Measurements from ENCODE around the gene CLDND1. TPM values are rescaled to one million over a fixed set of nuclear protein-coding genes. Genes with fewer than 3 reads are reported as not detected.

Gene CLDND1
- total and polyA plus RNA-seq, 2 of the 4 experiments (the other 2 are of a cell fraction), result 75.8 to 78.3 TPM

DNA sequence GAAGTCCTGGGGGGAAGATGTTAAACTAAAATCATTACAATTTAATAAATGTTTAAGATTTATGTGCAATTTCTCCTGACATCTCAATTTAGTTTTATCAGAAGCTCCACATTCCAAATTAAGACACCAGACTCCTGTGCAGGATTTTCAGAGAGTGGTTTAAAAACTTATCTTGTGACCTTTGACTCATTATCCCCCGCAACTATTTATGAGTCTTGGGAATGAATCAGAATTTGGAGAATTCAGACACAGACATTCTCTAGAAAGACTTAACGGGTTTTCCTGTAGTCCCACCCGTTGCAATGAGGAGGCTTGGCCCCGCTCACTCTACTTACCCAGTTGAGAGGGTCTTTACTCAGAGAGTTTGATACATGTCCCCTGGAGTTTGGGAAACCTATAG is 18.2 kb downstream of the CLDND1 start:
- Histone ChIP-seq H3K4me1 (ENCODE audit: control insufficient read depth, insufficient read depth, low read length) (no peaks in the 10 kb centered on the region), H3K4me3 (ENCODE audit: insufficient read depth, low read depth, low read length) (no peak overlapping the region), H3K27me3 (ENCODE audit: control insufficient read depth, insufficient read depth, low read length) (no peaks in the 10 kb centered on the region), H4K8ac (ENCODE audit: low read depth in 2 of 2, low read length in 2 of 2) (no peak overlapping the region), H3K4me2 (ENCODE audit: low read depth, low read length) (no peak overlapping the region), H3K9me3 (ENCODE audit: control insufficient read depth, insufficient read depth, low read length) (no peaks in the 10 kb centered on the region), H4K20me1 (ENCODE audit: insufficient read depth, low read length) (no peaks in the 10 kb centered on the region), H2AFZ (replicated peaks; ENCODE audit: low read length, poor library complexity) (no peak overlapping the region), H3K9me1 (ENCODE audit: insufficient read depth, low read length) (no peaks in the 10 kb centered on the region), H3K56ac (ENCODE audit: extremely low read depth, insufficient read depth, low read length) (no peak overlapping the region), H3K18ac (ENCODE audit: low read depth, low read length) (no peak overlapping the region), H3K14ac (replicated peaks; ENCODE audit: low read depth, low read length) (no peak overlapping the region), H4K5ac (ENCODE audit: low read depth, low read length) (no peak overlapping the region), H3K36me3 (ENCODE audit: control insufficient read depth, insufficient read depth, low read length) (no peaks in the 10 kb centered on the region), H2BK15ac (ENCODE audit: low read depth, low read length) (no peak overlapping the region), H3K4ac (ENCODE audit: low read depth, low read length) (no peak overlapping the region), H3K9ac (ENCODE audit: low read depth, low read length) (no peak overlapping the region), H3K23ac (ENCODE audit: low read depth, low read length) (no peak overlapping the region), H2AK9ac (replicated peaks; ENCODE audit: low read depth, low read length, poor library complexity) (no peak overlapping the region), H3K27ac (ENCODE audit: insufficient read depth, low read length) (no peak overlapping the region), H2BK20ac (ENCODE audit: low read depth, low read length) (no peak overlapping the region), H2BK120ac (ENCODE audit: low read depth, low read length) (no peak overlapping the region), H3K79me1 (ENCODE audit: low read depth in 1 of 2, low read length in 2 of 2) (no peaks in the 10 kb centered on the region), H2BK5ac (ENCODE audit: low read depth, low read length, poor library complexity, severe bottlenecking) (no peak overlapping the region), H2AK5ac (ENCODE audit: low read depth, low read length) (no peak overlapping the region), H4K91ac (ENCODE audit: insufficient read depth, low read depth, low read length) (no peak overlapping the region)
- TF ChIP-seq SMC3 (IDR thresholded peaks at IDR 0.05; ENCODE audit: low read depth, low read length) (no peak), CEBPB (IDR thresholded peaks at IDR 0.05; ENCODE audit: low read depth, low read length) (no peak), POLR2A (IDR thresholded peaks at IDR 0.05; ENCODE audit: low read depth, low read length) (no peak), MAZ (IDR thresholded peaks at IDR 0.05; ENCODE audit: borderline replicate concordance, low read depth, low read length) (no peak), RAD21 (IDR thresholded peaks at IDR 0.05; ENCODE audit: low read length) (no peak), CHD1 (IDR thresholded peaks at IDR 0.05; ENCODE audit: low read depth, low read length) (no peak), BHLHE40 (IDR thresholded peaks at IDR 0.05; ENCODE audit: low read depth, low read length) (no peak), MAFK (IDR thresholded peaks at IDR 0.05; ENCODE audit: low read depth, low read length) (no peak)
- TF ChIP-seq, protein P1, sequence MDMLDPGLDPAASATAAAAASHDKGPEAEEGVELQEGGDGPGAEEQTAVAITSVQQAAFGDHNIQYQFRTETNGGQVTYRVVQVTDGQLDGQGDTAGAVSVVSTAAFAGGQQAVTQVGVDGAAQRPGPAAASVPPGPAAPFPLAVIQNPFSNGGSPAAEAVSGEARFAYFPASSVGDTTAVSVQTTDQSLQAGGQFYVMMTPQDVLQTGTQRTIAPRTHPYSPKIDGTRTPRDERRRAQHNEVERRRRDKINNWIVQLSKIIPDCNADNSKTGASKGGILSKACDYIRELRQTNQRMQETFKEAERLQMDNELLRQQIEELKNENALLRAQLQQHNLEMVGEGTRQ (IDR thresholded peaks at IDR 0.05; ENCODE audit: low read depth, low read length), result no peak
- WGBS, 2 experiments (ENCODE audit: extremely low coverage in 2 of 2, insufficient read length in 1 of 2), result no CpG with 5 or more reads among the region's 4 CpGs
- CTCF ChIA-PET, result no interaction called here
- DNase-seq, result peak; percentile 1
- intact Hi-C loops (cut with micrococcal nuclease), result no loop called here
- dilution Hi-C loops (cut with HindIII; ENCODE audit: low sequenced_read_pairs, unreplicated experiment), result no loop called here
- no peak for ATAC-seq (ENCODE audit: low read depth)
- in situ Hi-C loops (cut with MboI; ENCODE audit: low sequenced_read_pairs), result no loop called here
- POLR2A ChIA-PET (ENCODE audit: unreplicated experiment), result no interaction called here
- no TSS peak for BruUV-seq (replicated peaks)

Measured in IMR-90 (cell line).